Stimulated activated CD8-positive, alpha-beta memory T cell treated with anti-CD3 and anti-CD28 coated beads, Interleukin-12 subunit alpha, Interleukin-12 subunit beta, amount 100 ng/mL, for 1 hour (primary cell): ENCODE measurements around the gene ZNF141.
"Not testable (repeated sequence)": the region's sequence is repeated elsewhere in the genome, so short reads cannot be mapped to it uniquely, and the experiment has no call there.

ENCODE experiments used
- DNase-seq: peaks from one replicate; pipeline ENCODE4 v3.0.0-alpha.2; 2020; ENCODE audit warnings: low read depth

The ZNF141 gene

DNA sequence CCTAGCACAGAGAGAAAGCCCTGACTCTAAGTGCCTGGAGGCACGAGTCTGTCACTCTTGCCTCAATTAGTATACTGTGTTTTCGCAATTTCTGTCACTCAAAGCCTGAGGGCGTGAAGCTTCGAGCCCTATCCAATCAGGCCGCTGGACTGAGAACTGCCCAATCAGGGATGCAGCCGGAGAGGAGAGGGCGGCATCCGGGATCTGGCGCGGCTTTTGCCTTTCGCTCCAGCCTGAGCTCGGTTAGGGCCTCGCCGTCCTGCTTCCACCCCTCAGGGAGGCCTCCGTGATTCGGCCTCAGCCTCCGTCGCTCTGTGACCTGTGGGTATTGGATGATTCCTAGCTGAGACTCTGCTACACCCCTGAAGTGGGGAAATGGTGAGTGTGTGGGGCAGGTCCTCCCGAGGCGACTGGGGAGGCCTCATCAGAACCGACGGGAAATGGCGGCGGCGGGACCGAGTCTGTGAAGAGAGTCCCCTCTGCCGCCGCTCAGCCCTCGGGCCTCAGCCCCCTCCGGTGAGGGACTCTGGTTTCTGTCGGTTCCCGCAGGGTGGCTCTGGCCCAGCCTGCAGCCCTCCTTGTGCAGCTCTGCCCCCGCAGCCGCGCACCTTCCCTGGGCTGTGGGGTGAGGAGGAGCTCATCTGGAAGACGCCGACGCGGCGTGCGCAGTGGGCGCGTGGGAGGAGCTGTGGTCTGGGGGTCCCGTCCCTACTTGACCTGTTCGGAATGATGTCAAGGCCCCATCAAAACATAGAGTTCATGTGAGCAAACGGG, 48.5 kb downstream of the ZNF141 start:
- DNase-seq: no peak

DNA sequence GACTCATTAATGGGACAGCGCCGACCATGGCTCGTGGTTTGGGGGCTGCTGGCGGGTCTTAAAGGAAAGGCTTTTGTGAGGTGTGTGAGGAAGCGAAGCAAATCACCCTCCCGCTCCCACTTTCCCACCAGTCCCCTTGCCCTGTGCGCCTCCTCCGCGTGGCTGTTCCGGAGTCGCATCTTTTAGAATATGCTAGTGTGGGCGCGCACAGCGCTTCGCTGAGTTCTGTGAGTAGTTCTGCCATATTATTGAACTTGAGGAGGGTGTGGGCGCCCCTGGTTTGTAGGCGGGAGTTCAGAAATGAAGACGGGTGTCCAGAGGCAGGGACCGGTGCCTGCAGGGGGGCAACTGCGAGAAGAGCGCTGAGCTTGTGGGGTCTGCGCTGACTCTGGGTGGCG, 49.1 kb downstream of the ZNF141 start:
- DNase-seq: no peak

DNA sequence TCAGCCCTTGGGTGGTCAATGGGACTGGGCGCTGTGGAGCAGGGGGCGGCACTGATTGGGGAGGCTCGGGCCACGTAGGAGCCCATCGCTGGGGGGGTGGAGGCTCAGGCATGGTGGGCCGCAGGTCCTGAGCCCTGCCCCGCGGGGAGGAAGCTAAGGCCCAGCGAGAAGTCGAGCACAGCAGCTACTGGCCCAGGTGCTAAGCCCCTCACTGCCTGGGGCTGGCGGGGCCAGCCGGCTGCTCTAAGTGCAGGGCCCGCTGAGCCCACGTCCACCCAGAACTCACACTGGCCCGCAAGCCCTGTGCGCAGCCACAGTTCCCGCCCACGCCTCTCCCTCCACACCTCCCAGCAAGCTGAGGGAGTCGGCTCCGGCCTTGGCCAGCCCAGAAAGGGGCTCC, 66.4 kb downstream of the ZNF141 start:
- no peak for DNase-seq

DNA sequence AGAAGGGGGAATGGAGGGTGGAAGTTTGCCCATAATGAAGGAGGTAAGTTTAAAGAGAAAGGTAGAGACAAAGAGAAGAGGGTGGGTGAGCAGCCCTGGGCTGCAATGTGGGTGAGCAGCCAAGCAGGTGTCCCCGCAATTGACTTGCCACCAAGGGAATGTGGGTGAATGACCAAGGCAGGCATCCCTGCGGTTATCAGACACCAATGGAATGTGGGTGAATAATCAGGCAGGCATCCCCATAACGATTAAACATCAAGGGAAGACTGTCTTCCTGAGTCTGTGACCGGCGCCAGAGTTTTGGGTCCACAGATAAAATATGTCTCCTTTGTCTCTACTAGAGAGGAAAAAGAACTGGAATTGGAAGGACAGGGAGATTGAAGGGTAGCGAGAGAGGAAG, 70.7 kb downstream of the ZNF141 start:
- DNase-seq: not testable (repeated sequence)

DNA sequence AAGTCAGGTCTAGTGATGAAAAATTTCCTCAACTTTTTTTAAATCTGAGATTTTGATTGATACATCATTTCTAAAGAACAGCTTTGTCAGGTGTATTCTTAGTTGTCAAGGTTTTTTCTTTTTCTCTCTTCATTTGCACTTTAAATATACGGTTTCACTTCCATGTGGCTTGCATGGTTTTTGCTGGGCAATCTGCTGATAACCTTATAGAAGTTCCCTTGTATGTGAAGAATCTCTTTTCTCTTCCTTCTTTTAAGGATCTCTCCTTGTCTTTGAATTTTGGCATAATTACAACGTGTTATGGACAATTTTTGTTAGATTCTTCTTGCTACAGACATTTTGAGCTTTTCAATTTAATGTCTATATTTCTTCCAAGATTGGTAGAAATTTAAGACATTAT, 85.0 kb downstream of the ZNF141 start:
- DNase-seq: no peak
